Kidney capillary endothelial cell (primary cell): ENCODE results near the gene KIF26B.

Experiments
- DNase-seq: peaks from one replicate; pipeline ENCODE4 v3.0.0-alpha.2; 2018; ENCODE audit warnings: low spot score

The KIF26B gene

GRCh38 chr1:245241526-245242130 is 86.8 kb downstream of the KIF26B start:
- no peak for DNase-seq

- no peak for DNase-seq
Observed at GRCh38 chr1:245242989-245243388, 88.2 kb downstream of the KIF26B start.

GRCh38 chr1:245245021-245245667 is 90.4 kb downstream of the KIF26B start:
- no peak for DNase-seq

GRCh38 chr1:245246433-245246832 is 91.6 kb downstream of the KIF26B start:
- DNase-seq = no peak

- no peak for DNase-seq
Observed at GRCh38 chr1:245247356-245247755, 92.6 kb downstream of the KIF26B start.

GRCh38 chr1:245247801-245248200 is 93.0 kb downstream of the KIF26B start:
- DNase-seq = no peak

GRCh38 chr1:245248231-245248731 is 93.5 kb downstream of the KIF26B start:
- peak; percentile 38 for DNase-seq

GRCh38 chr1:245255783-245256182 is 101.0 kb downstream of the KIF26B start:
- DNase-seq = no peak

GRCh38 chr1:245256528-245256927 is 101.7 kb downstream of the KIF26B start:
- DNase-seq = no peak

GRCh38 chr1:245258271-245258920 is 103.6 kb downstream of the KIF26B start:
- no peak for DNase-seq

- DNase-seq = no peak
Observed at GRCh38 chr1:245260110-245260882, 105.5 kb downstream of the KIF26B start.

GRCh38 chr1:245260883-245261282 is 106.1 kb downstream of the KIF26B start:
- DNase-seq = no peak

GRCh38 chr1:245261786-245262185 is 107.0 kb downstream of the KIF26B start:
- no peak for DNase-seq

- no peak for DNase-seq
Observed at GRCh38 chr1:245263529-245264095, 108.8 kb downstream of the KIF26B start.

- DNase-seq = no peak
Observed at GRCh38 chr1:245264226-245264625, 109.4 kb downstream of the KIF26B start.

GRCh38 chr1:245266105-245266504 is 111.3 kb downstream of the KIF26B start:
- DNase-seq = no peak

GRCh38 chr1:245270063-245270462 is 115.3 kb downstream of the KIF26B start:
- DNase-seq = no peak

GRCh38 chr1:245270972-245271371 is 116.2 kb downstream of the KIF26B start:
- DNase-seq = no peak

GRCh38 chr1:245272676-245273075 is 117.9 kb downstream of the KIF26B start:
- no peak for DNase-seq

GRCh38 chr1:245276445-245276844 is 121.7 kb downstream of the KIF26B start:
- no peak for DNase-seq

GRCh38 chr1:245277276-245277675 is 122.5 kb downstream of the KIF26B start:
- no peak for DNase-seq

- no peak for DNase-seq
Observed at GRCh38 chr1:245278846-245279245, 124.1 kb downstream of the KIF26B start.
